Fibroblast of villous mesenchyme (primary cell): ENCODE data around the gene HERPUD2. TPM values are rescaled to one million over a fixed set of nuclear protein-coding genes. Genes with fewer than 3 reads are reported as not detected.
"Not testable (repeated sequence)": the region's sequence is repeated elsewhere in the genome, so short reads cannot be mapped to it uniquely, and the experiment has no call there.

Experiments
- DNase-seq: peaks from one replicate; pipeline ENCODE4 v3.0.0-alpha.2; 2010; ENCODE audit warnings: low read depth
- H3K4me3 ChIP-seq: 2 replicates; pipeline ENCODE4 v1.5.1; 2011; ENCODE audit warnings: low read depth, mild to moderate bottlenecking, low read length
- total RNA-seq: library from RNA; depleted of rRNA; stranded (reverse); fragments of >200 nt; gene quantifications from 2 replicates; pipeline ENCODE4 v1.2.3, GENCODE V29; 2012
- TF ChIP-seq, protein P1 (sequence below): IDR thresholded peaks from 2 replicates; pipeline ENCODE4 v1.5.1; 2012; ENCODE audit warnings: low read depth, mild to moderate bottlenecking, low read length; ENCODE audit not compliant: insufficient read depth

Gene HERPUD2
- total RNA-seq, 1 donor: 30.7 TPM

GRCh38 chr7:35685781-35686180 is 9.2 kb downstream of the HERPUD2 start:
- no peak for DNase-seq
- H3K4me3 ChIP-seq: no peak overlapping the region
- TF ChIP-seq, protein P1, sequence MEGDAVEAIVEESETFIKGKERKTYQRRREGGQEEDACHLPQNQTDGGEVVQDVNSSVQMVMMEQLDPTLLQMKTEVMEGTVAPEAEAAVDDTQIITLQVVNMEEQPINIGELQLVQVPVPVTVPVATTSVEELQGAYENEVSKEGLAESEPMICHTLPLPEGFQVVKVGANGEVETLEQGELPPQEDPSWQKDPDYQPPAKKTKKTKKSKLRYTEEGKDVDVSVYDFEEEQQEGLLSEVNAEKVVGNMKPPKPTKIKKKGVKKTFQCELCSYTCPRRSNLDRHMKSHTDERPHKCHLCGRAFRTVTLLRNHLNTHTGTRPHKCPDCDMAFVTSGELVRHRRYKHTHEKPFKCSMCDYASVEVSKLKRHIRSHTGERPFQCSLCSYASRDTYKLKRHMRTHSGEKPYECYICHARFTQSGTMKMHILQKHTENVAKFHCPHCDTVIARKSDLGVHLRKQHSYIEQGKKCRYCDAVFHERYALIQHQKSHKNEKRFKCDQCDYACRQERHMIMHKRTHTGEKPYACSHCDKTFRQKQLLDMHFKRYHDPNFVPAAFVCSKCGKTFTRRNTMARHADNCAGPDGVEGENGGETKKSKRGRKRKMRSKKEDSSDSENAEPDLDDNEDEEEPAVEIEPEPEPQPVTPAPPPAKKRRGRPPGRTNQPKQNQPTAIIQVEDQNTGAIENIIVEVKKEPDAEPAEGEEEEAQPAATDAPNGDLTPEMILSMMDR: no peak

GRCh38 chr7:35681231-35682029 is 13.5 kb downstream of the HERPUD2 start:
- TF ChIP-seq, protein P1: no peak
- no peak overlapping the region for H3K4me3 ChIP-seq
- peak; percentile 24 for DNase-seq

DNA sequence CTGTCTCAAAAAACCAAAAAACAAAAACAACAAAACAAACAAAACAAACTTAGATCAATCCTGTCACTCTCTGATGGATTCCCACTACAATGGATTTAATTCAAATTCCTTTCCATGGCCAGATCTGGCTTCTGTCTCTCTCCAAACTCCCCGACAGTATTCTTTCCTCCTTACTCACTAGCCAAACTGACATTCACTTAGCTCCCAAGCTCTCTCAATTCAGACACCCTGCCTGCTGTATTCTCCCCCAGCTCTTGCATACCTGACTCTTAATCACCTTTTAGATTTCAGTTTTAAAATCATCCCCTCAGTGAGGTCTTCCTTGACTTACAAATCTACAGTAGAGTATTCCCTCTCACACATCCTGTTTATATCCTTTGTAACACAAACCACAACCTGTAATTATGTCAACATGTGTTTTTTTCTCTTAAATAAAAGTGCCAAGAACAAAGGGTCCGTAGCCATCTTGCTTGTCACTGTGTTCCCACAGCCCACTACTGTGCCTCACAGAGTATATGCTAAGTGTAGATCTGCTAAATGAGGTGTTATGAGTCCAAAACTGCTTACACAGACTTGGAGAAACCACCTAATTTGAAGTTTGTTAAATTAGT is 14.4 kb downstream of the HERPUD2 start:
- H3K4me3 ChIP-seq: no peak overlapping the region
- no peak for DNase-seq
- TF ChIP-seq, protein P1: no peak

- H3K4me3 ChIP-seq: no peak overlapping the region
- no peak for DNase-seq
- TF ChIP-seq, protein P1: no peak
Measured at GRCh38 chr7:35677582-35678356, 17.2 kb downstream of the HERPUD2 start.

DNA sequence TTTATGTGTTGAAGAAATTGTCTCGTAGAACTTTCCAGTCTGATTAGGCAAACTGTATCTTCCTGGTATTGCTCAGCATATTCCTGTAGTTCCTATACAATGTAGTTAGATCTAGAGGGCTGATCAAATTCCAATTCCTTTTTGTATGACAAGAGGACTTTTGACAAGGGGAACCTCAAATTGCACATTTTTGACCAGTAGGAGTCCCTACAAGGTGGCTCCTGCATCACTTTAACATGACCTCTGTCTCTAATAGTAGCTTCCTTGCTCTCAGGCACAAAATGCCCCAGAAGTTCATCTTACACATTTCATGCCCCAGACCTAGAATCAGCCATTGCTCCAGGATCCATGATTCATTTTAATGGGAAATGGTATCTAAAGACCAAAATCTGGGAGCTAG is 18.7 kb downstream of the HERPUD2 start:
- DNase-seq: no peak
- TF ChIP-seq, protein P1: no peak
- H3K4me3 ChIP-seq: no peak overlapping the region

DNA sequence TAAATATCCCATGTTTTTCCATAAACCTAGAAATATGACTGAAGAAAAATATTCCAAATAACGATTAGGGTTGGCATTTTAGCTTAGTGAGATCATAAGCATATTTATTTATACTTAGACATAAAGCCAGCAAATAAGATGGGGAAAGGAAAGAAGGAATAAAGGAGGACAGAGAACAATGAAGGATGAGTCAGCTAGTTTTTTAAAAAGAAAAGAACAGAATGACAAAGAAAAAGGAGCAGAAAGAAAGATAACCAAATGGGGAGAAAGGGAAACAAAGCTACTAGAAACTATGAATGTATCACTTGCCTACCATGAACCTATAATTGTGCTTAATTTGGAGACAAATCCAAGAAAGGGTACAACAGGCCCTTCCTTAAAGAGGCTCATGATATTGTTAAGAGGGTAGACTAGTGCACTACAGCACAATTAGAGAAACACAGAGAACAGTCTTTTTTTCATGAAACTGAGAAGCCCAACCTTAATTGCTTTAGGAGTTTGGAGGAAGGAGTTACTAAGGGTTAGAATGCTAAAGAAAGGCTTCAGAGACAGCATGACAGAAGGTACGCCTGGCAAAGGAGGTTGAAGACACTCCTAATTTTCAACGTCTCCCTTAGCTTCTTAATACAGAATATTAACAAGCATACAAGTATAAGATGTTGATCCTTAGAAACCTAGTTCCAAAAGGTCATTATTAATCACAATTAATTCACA is 23.9 kb downstream of the HERPUD2 start:
- TF ChIP-seq, protein P1: no peak
- no peak overlapping the region for H3K4me3 ChIP-seq
- DNase-seq: no peak

- not testable (repeated sequence) for DNase-seq, H3K4me3 ChIP-seq
Measured at GRCh38 chr7:35660411-35660810, 34.5 kb downstream of the HERPUD2 start.
